GM23338 (cell line): ENCODE results near the gene SLCO3A1. TPM values are rescaled to one million over a fixed set of nuclear protein-coding genes. Genes with fewer than 3 reads are reported as not detected.

Source experiments
- ATAC-seq: fragments of 200-7000 bp; cut with Tn5 transposase; 3 replicates; pipeline ENCODE4 v1.9.1; 2020
- DNase-seq: peaks from one replicate; pipeline ENCODE4 v3.0.0-alpha.2; 2015; ENCODE audit warnings: low spot score
- H2AFZ ChIP-seq: fragments of 200-600 bp; sonication (generic); 2 replicates; pipeline ENCODE4 v1.8.0; 2016; ENCODE audit warnings: antibody characterized with exemption, mild to moderate bottlenecking, moderate library complexity
- H3F3A ChIP-seq: fragments of 200-600 bp; sonication (generic); replicated peaks from 2 replicates; pipeline ENCODE4 v1.8.0; 2017; ENCODE audit warnings: antibody characterized with exemption, mixed run types, low read depth
- H3K27ac ChIP-seq: fragments of 200-600 bp; sonication (generic); 2 replicates; pipeline ENCODE4 v1.6.1; 2016; ENCODE audit warnings: low read depth
- H3K27me3 ChIP-seq: fragments of 200-600 bp; sonication (generic); 2 replicates; pipeline ENCODE4 v1.8.0; 2016; ENCODE audit warnings: mild to moderate bottlenecking, mixed run types, moderate library complexity; ENCODE audit not compliant: insufficient read depth
- H3K36me3 ChIP-seq: fragments of 200-600 bp; sonication (generic); 2 replicates; pipeline ENCODE4 v1.8.0; 2016; ENCODE audit warnings: mild to moderate bottlenecking; ENCODE audit not compliant: insufficient read depth
- H3K4me1 ChIP-seq: fragments of 200-600 bp; sonication (generic); 2 replicates; pipeline ENCODE4 v1.8.0; 2016; ENCODE audit warnings: mild to moderate bottlenecking, moderate library complexity; ENCODE audit not compliant: insufficient read depth
- H3K4me2 ChIP-seq: fragments of 200-600 bp; sonication (generic); 2 replicates; pipeline ENCODE4 v1.7.1; 2017; ENCODE audit warnings: mixed run types
- H3K4me3 ChIP-seq: fragments of 200-600 bp; sonication (generic); 2 replicates; pipeline ENCODE4 v1.6.1; 2016; ENCODE audit warnings: mixed run types
- H3K79me2 ChIP-seq: fragments of 200-600 bp; sonication (generic); replicated peaks from 2 replicates; pipeline ENCODE4 v1.8.0; 2017; ENCODE audit warnings: mild to moderate bottlenecking; ENCODE audit not compliant: insufficient read depth
- H3K9me2 ChIP-seq: fragments of 200-600 bp; sonication (generic); 2 replicates; pipeline ENCODE4 v1.8.0; 2017; ENCODE audit not compliant: insufficient read depth
- H4K20me1 ChIP-seq: fragments of 200-600 bp; sonication (generic); replicated peaks from 2 replicates; pipeline ENCODE4 v1.8.0; 2017; ENCODE audit warnings: mild to moderate bottlenecking; ENCODE audit not compliant: insufficient read depth
- H3K27ac Mint-ChIP-seq: 2 replicates; pipeline ENCODE4 v1.8.0; 2020; ENCODE audit warnings: inconsistent platforms, mild to moderate bottlenecking, moderate library complexity, mixed read lengths
- H3K27me3 Mint-ChIP-seq: 3 replicates; pipeline ENCODE4 v1.8.0; 2022; ENCODE audit warnings: low read depth, mild to moderate bottlenecking, moderate library complexity, mixed read lengths, inconsistent platforms; ENCODE audit not compliant: insufficient read depth, poor library complexity
- H3K36me3 Mint-ChIP-seq: 3 replicates; pipeline ENCODE4 v1.8.0; 2021; ENCODE audit warnings: low read depth, mild to moderate bottlenecking, inconsistent platforms, moderate library complexity, mixed read lengths
- H3K4me1 Mint-ChIP-seq: 3 replicates; pipeline ENCODE4 v1.8.0; 2020; ENCODE audit warnings: mild to moderate bottlenecking, inconsistent platforms, mixed read lengths
- H3K4me3 Mint-ChIP-seq: 3 replicates; pipeline ENCODE4 v1.8.0; 2021; ENCODE audit warnings: moderate library complexity, mild to moderate bottlenecking, inconsistent platforms, mixed read lengths
- H3K9me3 Mint-ChIP-seq: 3 replicates; pipeline ENCODE4 v1.8.0; 2020; ENCODE audit warnings: moderate library complexity, mild to moderate bottlenecking, inconsistent platforms, mixed read lengths
- CREB1 ChIP-seq: fragments of 250-450 bp; sonication (Bioruptor Pico); IDR thresholded peaks from 2 replicates; pipeline ENCODE4 v1.5.0; 2020; ENCODE audit warnings: low read depth, mild to moderate bottlenecking, moderate library complexity
- EZH2 ChIP-seq: fragments of 200-600 bp; sonication (generic); IDR thresholded peaks from one replicate; pipeline ENCODE4 v1.8.0; 2017; ENCODE audit warnings: antibody characterized with exemption, mild to moderate bottlenecking, low read depth; ENCODE audit not compliant: unreplicated experiment
- JUNB ChIP-seq: IDR thresholded peaks from one replicate; pipeline ENCODE4 v1.6.1; 2016; ENCODE audit warnings: antibody characterized with exemption; ENCODE audit not compliant: unreplicated experiment
- NANOG ChIP-seq: IDR thresholded peaks from 2 replicates; pipeline ENCODE4 v1.6.1; 2016; ENCODE audit warnings: antibody characterized with exemption, borderline replicate concordance
- POLR2AphosphoS5 ChIP-seq: IDR thresholded peaks from 2 replicates; pipeline ENCODE4 v1.6.1; 2016; ENCODE audit warnings: antibody characterized with exemption, low read depth
- STAT1 ChIP-seq: IDR thresholded peaks from one replicate; pipeline ENCODE4 v1.6.1; 2016; ENCODE audit warnings: antibody characterized with exemption; ENCODE audit not compliant: unreplicated experiment
- ZNF114 ChIP-seq: fragments of 250-450 bp; sonication (Bioruptor Pico); IDR thresholded peaks from 2 replicates; pipeline ENCODE4 v1.5.0; 2020; ENCODE audit warnings: mild to moderate bottlenecking, moderate library complexity
- ZNF331 ChIP-seq: fragments of 250-450 bp; sonication (Bioruptor Pico); IDR thresholded peaks from 2 replicates; pipeline ENCODE4 v1.5.0; 2020; ENCODE audit warnings: low read depth, mild to moderate bottlenecking, moderate library complexity
- polyA plus RNA-seq: library from polyadenylated mRNA; unstranded; fragments of >200 nt; fragmentation: Nextera tagmentation; extraction: Ambion mirVana; gene quantifications from 2 replicates; pipeline ENCODE4 v1.2.1, GENCODE V29; 2016
- total RNA-seq: library from RNA; depleted of rRNA; stranded (reverse); fragments of >200 nt; shearing (Covaris generic); gene quantifications from 2 replicates; pipeline ENCODE4 v1.2.3, GENCODE V29; 2014
- TF ChIP-seq, protein P1 (sequence below), 2 experiments: fragments of 200-600 bp in 1 of 2; sonication (generic) in 1 of 2; conservative IDR thresholded peaks; 2 replicates each; pipeline versions ENCODE4 v1.5.1 to v1.6.1; 2016 to 2017; ENCODE audit warnings: antibody characterized with exemption in 2 of 2, low read depth in 2 of 2, mild to moderate bottlenecking in 2 of 2, moderate library complexity in 1 of 2
- TF ChIP-seq, protein P2 (sequence below): IDR thresholded peaks from 2 replicates; pipeline ENCODE4 v1.6.1; 2016; ENCODE audit warnings: antibody characterized with exemption
- TF ChIP-seq, protein P3 (sequence below): IDR thresholded peaks from one replicate; pipeline ENCODE4 v1.6.1; 2018; ENCODE audit warnings: antibody characterized with exemption; ENCODE audit not compliant: unreplicated experiment
- TF ChIP-seq, protein P4 (sequence below): fragments of 250-450 bp; sonication (Bioruptor Pico); IDR thresholded peaks from 2 replicates; pipeline ENCODE4 v1.5.0; 2020; ENCODE audit warnings: mild to moderate bottlenecking, moderate library complexity

Gene SLCO3A1
- total and polyA plus RNA-seq, 2 experiments from 2014 or later, result 7.3 to 9.4 TPM

DNA sequence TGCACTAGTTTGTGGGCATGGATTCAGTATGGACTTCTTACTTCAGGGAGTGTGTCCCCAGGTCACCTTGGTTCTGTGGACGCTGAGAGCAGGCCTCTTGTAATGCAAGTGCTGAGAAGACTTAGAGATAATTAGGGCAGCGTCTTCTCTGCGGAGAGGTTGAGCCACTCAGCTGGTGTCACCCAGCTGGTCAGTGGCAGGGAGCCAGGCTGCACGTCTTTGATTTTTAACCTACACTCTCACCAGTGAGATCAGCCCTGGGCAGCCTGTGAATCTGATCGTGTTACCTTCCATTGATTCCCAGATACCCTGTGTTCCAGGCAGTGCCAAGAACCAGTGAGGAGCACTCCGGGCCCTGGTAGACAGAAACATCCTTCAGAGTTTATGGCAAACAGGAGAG is 92.6 kb downstream of the SLCO3A1 start:
- 0 out of 3 replicates have a peak, but pooled peaks cover 2% of the 10 kb centered on the region for H3K9me3 Mint-ChIP-seq
- Histone ChIP-seq H3K9me2 (no peaks in the 10 kb centered on the region), H4K20me1 (no peaks in the 10 kb centered on the region), H3K27ac (no peak overlapping the region), H3K4me3 (no peak overlapping the region), H3K27me3 (no peaks in the 10 kb centered on the region), H3K4me2 (no peak overlapping the region), H3K79me2 (peaks cover 44% of the 10 kb centered on the region), H3F3A (no peaks in the 10 kb centered on the region), H2AFZ (no peak overlapping the region), H3K36me3 (no peaks in the 10 kb centered on the region), H3K4me1 (peaks cover 46% of the 10 kb centered on the region)
- H3K4me3 Mint-ChIP-seq, result no peak overlapping the region
- TF ChIP-seq CREB1 (CRISPR knock-in tag) (no peak), ZNF114 (no peak), ZNF331 (CRISPR knock-in tag) (no peak), NANOG (no peak), STAT1 (no peak), JUNB (no peak), EZH2 (no peak), POLR2AphosphoS5 (no peak)
- TF ChIP-seq, protein P1, sequence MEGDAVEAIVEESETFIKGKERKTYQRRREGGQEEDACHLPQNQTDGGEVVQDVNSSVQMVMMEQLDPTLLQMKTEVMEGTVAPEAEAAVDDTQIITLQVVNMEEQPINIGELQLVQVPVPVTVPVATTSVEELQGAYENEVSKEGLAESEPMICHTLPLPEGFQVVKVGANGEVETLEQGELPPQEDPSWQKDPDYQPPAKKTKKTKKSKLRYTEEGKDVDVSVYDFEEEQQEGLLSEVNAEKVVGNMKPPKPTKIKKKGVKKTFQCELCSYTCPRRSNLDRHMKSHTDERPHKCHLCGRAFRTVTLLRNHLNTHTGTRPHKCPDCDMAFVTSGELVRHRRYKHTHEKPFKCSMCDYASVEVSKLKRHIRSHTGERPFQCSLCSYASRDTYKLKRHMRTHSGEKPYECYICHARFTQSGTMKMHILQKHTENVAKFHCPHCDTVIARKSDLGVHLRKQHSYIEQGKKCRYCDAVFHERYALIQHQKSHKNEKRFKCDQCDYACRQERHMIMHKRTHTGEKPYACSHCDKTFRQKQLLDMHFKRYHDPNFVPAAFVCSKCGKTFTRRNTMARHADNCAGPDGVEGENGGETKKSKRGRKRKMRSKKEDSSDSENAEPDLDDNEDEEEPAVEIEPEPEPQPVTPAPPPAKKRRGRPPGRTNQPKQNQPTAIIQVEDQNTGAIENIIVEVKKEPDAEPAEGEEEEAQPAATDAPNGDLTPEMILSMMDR (conservative IDR thresholded peaks at IDR 0.05; ENCODE audit: low read depth in 2 of 2), result no peak
- TF ChIP-seq, protein P2, sequence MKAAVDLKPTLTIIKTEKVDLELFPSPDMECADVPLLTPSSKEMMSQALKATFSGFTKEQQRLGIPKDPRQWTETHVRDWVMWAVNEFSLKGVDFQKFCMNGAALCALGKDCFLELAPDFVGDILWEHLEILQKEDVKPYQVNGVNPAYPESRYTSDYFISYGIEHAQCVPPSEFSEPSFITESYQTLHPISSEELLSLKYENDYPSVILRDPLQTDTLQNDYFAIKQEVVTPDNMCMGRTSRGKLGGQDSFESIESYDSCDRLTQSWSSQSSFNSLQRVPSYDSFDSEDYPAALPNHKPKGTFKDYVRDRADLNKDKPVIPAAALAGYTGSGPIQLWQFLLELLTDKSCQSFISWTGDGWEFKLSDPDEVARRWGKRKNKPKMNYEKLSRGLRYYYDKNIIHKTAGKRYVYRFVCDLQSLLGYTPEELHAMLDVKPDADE, result no peak
- TF ChIP-seq, protein P3, sequence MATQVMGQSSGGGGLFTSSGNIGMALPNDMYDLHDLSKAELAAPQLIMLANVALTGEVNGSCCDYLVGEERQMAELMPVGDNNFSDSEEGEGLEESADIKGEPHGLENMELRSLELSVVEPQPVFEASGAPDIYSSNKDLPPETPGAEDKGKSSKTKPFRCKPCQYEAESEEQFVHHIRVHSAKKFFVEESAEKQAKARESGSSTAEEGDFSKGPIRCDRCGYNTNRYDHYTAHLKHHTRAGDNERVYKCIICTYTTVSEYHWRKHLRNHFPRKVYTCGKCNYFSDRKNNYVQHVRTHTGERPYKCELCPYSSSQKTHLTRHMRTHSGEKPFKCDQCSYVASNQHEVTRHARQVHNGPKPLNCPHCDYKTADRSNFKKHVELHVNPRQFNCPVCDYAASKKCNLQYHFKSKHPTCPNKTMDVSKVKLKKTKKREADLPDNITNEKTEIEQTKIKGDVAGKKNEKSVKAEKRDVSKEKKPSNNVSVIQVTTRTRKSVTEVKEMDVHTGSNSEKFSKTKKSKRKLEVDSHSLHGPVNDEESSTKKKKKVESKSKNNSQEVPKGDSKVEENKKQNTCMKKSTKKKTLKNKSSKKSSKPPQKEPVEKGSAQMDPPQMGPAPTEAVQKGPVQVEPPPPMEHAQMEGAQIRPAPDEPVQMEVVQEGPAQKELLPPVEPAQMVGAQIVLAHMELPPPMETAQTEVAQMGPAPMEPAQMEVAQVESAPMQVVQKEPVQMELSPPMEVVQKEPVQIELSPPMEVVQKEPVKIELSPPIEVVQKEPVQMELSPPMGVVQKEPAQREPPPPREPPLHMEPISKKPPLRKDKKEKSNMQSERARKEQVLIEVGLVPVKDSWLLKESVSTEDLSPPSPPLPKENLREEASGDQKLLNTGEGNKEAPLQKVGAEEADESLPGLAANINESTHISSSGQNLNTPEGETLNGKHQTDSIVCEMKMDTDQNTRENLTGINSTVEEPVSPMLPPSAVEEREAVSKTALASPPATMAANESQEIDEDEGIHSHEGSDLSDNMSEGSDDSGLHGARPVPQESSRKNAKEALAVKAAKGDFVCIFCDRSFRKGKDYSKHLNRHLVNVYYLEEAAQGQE, result no peak
- TF ChIP-seq, protein P4, sequence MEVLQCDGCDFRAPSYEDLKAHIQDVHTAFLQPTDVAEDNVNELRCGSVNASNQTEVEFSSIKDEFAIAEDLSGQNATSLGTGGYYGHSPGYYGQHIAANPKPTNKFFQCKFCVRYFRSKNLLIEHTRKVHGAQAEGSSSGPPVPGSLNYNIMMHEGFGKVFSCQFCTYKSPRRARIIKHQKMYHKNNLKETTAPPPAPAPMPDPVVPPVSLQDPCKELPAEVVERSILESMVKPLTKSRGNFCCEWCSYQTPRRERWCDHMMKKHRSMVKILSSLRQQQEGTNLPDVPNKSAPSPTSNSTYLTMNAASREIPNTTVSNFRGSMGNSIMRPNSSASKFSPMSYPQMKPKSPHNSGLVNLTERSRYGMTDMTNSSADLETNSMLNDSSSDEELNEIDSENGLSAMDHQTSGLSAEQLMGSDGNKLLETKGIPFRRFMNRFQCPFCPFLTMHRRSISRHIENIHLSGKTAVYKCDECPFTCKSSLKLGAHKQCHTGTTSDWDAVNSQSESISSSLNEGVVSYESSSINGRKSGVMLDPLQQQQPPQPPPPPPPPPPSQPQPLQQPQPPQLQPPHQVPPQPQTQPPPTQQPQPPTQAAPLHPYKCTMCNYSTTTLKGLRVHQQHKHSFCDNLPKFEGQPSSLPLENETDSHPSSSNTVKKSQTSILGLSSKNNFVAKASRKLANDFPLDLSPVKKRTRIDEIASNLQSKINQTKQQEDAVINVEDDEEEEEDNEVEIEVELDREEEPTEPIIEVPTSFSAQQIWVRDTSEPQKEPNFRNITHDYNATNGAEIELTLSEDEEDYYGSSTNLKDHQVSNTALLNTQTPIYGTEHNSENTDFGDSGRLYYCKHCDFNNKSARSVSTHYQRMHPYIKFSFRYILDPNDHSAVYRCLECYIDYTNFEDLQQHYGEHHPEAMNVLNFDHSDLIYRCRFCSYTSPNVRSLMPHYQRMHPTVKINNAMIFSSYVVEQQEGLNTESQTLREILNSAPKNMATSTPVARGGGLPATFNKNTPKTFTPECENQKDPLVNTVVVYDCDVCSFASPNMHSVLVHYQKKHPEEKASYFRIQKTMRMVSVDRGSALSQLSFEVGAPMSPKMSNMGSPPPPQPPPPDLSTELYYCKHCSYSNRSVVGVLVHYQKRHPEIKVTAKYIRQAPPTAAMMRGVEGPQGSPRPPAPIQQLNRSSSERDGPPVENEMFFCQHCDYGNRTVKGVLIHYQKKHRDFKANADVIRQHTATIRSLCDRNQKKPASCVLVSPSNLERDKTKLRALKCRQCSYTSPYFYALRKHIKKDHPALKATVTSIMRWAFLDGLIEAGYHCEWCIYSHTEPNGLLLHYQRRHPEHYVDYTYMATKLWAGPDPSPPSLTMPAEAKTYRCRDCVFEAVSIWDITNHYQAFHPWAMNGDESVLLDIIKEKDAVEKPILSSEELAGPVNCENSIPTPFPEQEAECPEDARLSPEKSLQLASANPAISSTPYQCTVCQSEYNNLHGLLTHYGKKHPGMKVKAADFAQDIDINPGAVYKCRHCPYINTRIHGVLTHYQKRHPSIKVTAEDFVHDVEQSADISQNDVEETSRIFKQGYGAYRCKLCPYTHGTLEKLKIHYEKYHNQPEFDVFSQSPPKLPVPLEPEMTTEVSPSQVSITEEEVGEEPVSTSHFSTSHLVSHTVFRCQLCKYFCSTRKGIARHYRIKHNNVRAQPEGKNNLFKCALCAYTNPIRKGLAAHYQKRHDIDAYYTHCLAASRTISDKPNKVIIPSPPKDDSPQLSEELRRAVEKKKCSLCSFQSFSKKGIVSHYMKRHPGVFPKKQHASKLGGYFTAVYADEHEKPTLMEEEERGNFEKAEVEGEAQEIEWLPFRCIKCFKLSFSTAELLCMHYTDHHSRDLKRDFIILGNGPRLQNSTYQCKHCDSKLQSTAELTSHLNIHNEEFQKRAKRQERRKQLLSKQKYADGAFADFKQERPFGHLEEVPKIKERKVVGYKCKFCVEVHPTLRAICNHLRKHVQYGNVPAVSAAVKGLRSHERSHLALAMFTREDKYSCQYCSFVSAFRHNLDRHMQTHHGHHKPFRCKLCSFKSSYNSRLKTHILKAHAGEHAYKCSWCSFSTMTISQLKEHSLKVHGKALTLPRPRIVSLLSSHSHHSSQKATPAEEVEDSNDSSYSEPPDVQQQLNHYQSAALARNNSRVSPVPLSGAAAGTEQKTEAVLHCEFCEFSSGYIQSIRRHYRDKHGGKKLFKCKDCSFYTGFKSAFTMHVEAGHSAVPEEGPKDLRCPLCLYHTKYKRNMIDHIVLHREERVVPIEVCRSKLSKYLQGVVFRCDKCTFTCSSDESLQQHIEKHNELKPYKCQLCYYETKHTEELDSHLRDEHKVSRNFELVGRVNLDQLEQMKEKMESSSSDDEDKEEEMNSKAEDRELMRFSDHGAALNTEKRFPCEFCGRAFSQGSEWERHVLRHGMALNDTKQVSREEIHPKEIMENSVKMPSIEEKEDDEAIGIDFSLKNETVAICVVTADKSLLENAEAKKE (CRISPR knock-in tag), result no peak
- H3K27me3 Mint-ChIP-seq, result peaks cover 25% of the 10 kb centered on the region
- ATAC-seq, result no peak
- DNase-seq, result no peak
- peaks cover 72% of the 10 kb centered on the region for H3K4me1 Mint-ChIP-seq
- no peak overlapping the region for H3K27ac Mint-ChIP-seq
- H3K36me3 Mint-ChIP-seq, result no peaks in the 10 kb centered on the region
